Measurements from ENCODE around the gene ADAMTS13.
A peak's percentile ranks its signal among the peaks of the same experiment; 100 is the strongest.
"Not testable (repeated sequence)": the region's sequence is repeated elsewhere in the genome, so short reads cannot be mapped to it uniquely, and the experiment has no call there.

ADAMTS13 gene

GRCh38 chr9:133421615-133422542, at the start of gene ADAMTS13:
Gene ADAMTS13, plus strand, starts transcription at chr9:133422367. Its CDS starts 77 bp downstream, at chr9:133422444.
- no peak for DNase-seq (ENCODE audit: low read depth, low spot score)
- no peak within 1 kb of the TSS for H3K27ac ChIP-seq

- peak overlapping the region; percentile 86 for H3K27ac ChIP-seq
- DNase-seq (ENCODE audit: low read depth, low spot score), result no peak
These were observed 47.5 kb upstream of the ADAMTS13 start for GRCh38 chr9:133374612-133375115.

- peak overlapping the region; percentile 86 for H3K27ac ChIP-seq
- no peak for DNase-seq (ENCODE audit: low read depth, low spot score)
These were observed 46.9 kb upstream of the ADAMTS13 start for GRCh38 chr9:133375116-133375723.

GRCh38 chr9:133375724-133376654, 46.2 kb upstream of the ADAMTS13 start, which contains the start of the genes STKLD1 and SURF4:
Gene STKLD1, plus strand, starts transcription at chr9:133376366. Its CDS starts 108 bp downstream, at chr9:133376474.
Gene SURF4, minus strand, starts transcription at chr9:133376060. Its CDS starts 91 bp downstream, at chr9:133375969.
- H3K27ac ChIP-seq, result peak within 1 kb of the TSS; percentile 86
- DNase-seq (ENCODE audit: low read depth, low spot score), result peak; percentile 78

DNA sequence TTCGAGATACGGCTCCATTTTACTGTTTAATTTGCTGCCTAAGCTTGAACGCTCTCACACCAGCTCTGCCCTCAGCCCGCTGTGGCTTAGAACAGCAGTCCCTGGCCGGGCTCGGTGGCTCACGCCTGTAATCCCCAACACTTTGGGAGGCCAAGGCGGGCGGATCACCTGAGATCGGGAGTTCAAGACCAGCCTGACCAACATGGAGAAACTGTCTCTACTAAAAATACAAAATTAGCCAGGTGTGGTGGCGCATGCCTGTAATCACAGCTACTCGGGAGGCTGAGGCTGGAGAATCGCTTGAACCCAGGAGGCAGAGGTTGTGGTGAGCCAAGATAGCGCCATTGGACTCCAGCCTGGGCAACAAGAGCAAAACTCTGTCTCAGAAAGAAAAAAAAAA, 44.9 kb upstream of the ADAMTS13 start:
- H3K27ac ChIP-seq; DNase-seq (ENCODE audit: low read depth, low spot score): not testable (repeated sequence)

GRCh38 chr9:133377721-133378216, 44.4 kb upstream of the ADAMTS13 start:
- H3K27ac ChIP-seq, result no peak overlapping the region
- no peak for DNase-seq (ENCODE audit: low read depth, low spot score)

GRCh38 chr9:133378408-133378962, 43.7 kb upstream of the ADAMTS13 start:
- DNase-seq (ENCODE audit: low read depth, low spot score), result no peak
- H3K27ac ChIP-seq, result no peak overlapping the region

GRCh38 chr9:133379153-133380086, 42.7 kb upstream of the ADAMTS13 start:
- no peak overlapping the region for H3K27ac ChIP-seq
- DNase-seq (ENCODE audit: low read depth, low spot score), result no peak

DNA sequence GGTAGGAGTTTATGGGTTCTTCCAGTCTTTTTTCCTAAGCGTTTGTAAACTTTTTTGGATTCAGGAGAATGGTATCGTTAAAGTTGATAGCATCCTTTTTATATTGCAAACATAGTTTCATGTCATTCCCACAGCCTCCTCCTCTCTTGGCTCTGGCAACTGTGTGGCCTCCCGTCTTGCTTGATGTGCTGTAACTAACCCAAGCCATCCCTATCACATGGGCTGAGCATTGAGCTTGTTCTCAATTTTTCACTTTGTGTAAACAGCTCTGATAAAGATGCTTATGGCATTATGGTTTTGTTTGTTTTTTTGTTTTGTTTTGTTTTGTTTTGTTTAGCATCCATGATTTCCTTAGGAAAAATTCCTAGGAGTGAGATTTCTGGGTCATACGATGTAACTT, 41.4 kb upstream of the ADAMTS13 start:
- H3K27ac ChIP-seq, result no peak overlapping the region
- DNase-seq (ENCODE audit: low read depth, low spot score), result no peak

- H3K27ac ChIP-seq, result no peak overlapping the region
- no peak for DNase-seq (ENCODE audit: low read depth, low spot score)
These were observed 39.5 kb upstream of the ADAMTS13 start for GRCh38 chr9:133382507-133383141.

- no peak overlapping the region for H3K27ac ChIP-seq
These were observed 38.7 kb upstream of the ADAMTS13 start for GRCh38 chr9:133383438-133383837.

DNA sequence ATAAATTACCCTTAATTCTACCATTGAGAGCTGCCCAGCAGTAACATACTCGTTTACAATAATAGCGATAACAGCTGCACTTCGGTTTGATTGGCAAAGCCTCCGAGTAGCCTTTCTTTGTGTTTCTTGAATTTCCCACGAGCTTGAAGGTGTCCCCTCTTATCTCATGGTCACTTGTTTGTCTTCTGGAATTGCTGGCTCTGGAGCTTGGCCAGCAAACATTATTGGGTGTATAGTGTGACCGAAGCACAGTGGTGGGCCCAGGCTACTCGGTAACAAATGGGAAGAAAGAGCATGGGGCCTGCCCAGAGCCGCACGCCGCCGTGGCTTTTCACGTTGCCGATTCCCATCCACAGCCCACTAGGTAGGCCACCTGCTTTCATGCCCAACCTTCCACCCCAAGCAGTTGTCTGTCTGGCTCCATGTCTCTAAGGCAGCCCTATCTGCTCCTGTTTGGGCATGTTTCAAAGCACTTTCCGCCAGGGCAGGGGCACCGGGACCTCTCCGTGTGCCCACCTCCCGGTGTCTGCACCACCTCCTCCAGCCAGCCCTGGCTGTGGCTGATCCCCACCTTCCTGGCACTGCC, 37.3 kb upstream of the ADAMTS13 start:
- no peak overlapping the region for H3K27ac ChIP-seq
- no peak for DNase-seq (ENCODE audit: low read depth, low spot score)

More at GRCh38 chr9:133383438-133383837, 38.7 kb upstream of the ADAMTS13 start:
- DNase-seq (ENCODE audit: low read depth, low spot score), result no peak

GRCh38 chr9:133385452-133385851, 36.7 kb upstream of the ADAMTS13 start:
- no peak overlapping the region for H3K27ac ChIP-seq
- DNase-seq (ENCODE audit: low read depth, low spot score), result no peak

- no peak for DNase-seq (ENCODE audit: low read depth, low spot score)
- H3K27ac ChIP-seq, result no peak overlapping the region
These were observed 35.8 kb upstream of the ADAMTS13 start for GRCh38 chr9:133386338-133386737.

DNA sequence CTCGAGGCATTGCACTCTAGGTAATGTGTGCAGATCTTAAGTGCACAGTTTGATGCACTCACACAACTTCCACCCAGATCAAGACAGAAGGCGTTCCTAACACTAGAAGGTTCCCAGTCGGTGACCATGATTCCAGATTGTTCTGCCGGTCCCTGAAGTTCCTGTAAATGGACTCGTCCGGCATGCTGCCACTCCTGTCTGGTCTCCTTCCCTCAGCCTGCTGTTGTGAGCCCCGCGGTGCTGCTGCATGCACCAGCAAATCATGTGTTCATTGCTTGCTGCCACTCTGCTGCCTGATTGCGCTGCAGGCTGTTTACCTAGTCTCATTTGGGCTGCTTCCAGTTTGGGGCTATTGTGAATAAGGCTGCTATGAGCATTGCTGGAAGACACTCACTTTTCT, 34.5 kb upstream of the ADAMTS13 start:
- peak; percentile 64 for DNase-seq (ENCODE audit: low read depth, low spot score)
- no peak overlapping the region for H3K27ac ChIP-seq

GRCh38 chr9:133389025-133389557, 33.1 kb upstream of the ADAMTS13 start:
- no peak for DNase-seq (ENCODE audit: low read depth, low spot score)
- H3K27ac ChIP-seq, result no peak overlapping the region

GRCh38 chr9:133389562-133389961, 32.6 kb upstream of the ADAMTS13 start:
- H3K27ac ChIP-seq, result no peak overlapping the region
- no peak for DNase-seq (ENCODE audit: low read depth, low spot score)

All from epithelial cell of prostate (primary cell).